GM23248 (cell line): ENCODE results near the gene OR8D2. TPM values are rescaled to one million over a fixed set of nuclear protein-coding genes. Genes with fewer than 3 reads are reported as not detected.

Experiments
- DNase-seq: peaks from one replicate; pipeline ENCODE4 v3.0.0-alpha.2; 2015
- H2AFZ ChIP-seq: fragments of 200-600 bp; sonication (generic); 2 replicates; pipeline ENCODE4 v1.6.1; 2016; ENCODE audit warnings: antibody characterized with exemption
- H3F3A ChIP-seq: fragments of 200-600 bp; sonication (generic); 2 replicates; pipeline ENCODE4 v1.6.1; 2016; ENCODE audit warnings: mild to moderate bottlenecking, antibody characterized with exemption, mixed run types; ENCODE audit not compliant: insufficient read depth
- H3K27ac ChIP-seq: fragments of 200-600 bp; sonication (generic); 2 replicates; pipeline ENCODE4 v1.5.1; 2016; ENCODE audit warnings: mild to moderate bottlenecking
- H3K27me3 ChIP-seq: fragments of 200-600 bp; sonication (generic); replicated peaks from 2 replicates; pipeline ENCODE4 v1.6.1; 2016; ENCODE audit warnings: mild to moderate bottlenecking; ENCODE audit not compliant: insufficient read depth
- H3K36me3 ChIP-seq: fragments of 200-600 bp; sonication (generic); 2 replicates; pipeline ENCODE4 v1.6.1; 2016; ENCODE audit warnings: low read depth, mild to moderate bottlenecking
- H3K4me1 ChIP-seq: fragments of 200-600 bp; sonication (generic); 2 replicates; pipeline ENCODE4 v1.6.1; 2016; ENCODE audit warnings: mild to moderate bottlenecking; ENCODE audit not compliant: insufficient read depth
- H3K4me2 ChIP-seq: fragments of 200-600 bp; sonication (generic); one replicate; pipeline ENCODE4 v1.6.1; 2016; ENCODE audit warnings: mild to moderate bottlenecking; ENCODE audit not compliant: unreplicated experiment
- H3K4me3 ChIP-seq: fragments of 200-600 bp; sonication (generic); 2 replicates; pipeline ENCODE4 v1.5.1; 2016; ENCODE audit warnings: mild to moderate bottlenecking
- H3K79me2 ChIP-seq: fragments of 200-600 bp; sonication (generic); 2 replicates; pipeline ENCODE4 v1.6.1; 2016; ENCODE audit warnings: mild to moderate bottlenecking; ENCODE audit not compliant: insufficient read depth
- H3K9ac ChIP-seq: fragments of 200-600 bp; sonication (generic); 2 replicates; pipeline ENCODE4 v1.6.1; 2016; ENCODE audit warnings: mild to moderate bottlenecking
- H3K9me2 ChIP-seq: fragments of 200-600 bp; sonication (generic); 2 replicates; pipeline ENCODE4 v1.6.1; 2016; ENCODE audit warnings: mixed run types, mild to moderate bottlenecking, moderate library complexity; ENCODE audit not compliant: insufficient read depth
- H3K9me3 ChIP-seq: fragments of 200-600 bp; sonication (generic); one replicate; pipeline ENCODE4 v1.6.1; 2017; ENCODE audit warnings: low read depth
- H4K20me1 ChIP-seq: fragments of 200-600 bp; sonication (generic); 2 replicates; pipeline ENCODE4 v1.6.0; 2016; ENCODE audit not compliant: insufficient read depth
- EZH2 ChIP-seq: fragments of 200-600 bp; sonication (generic); IDR thresholded peaks from 2 replicates; pipeline ENCODE4 v1.6.1; 2018; ENCODE audit warnings: antibody characterized with exemption, mild to moderate bottlenecking; ENCODE audit not compliant: insufficient read depth, poor library complexity, severe bottlenecking
- EZH2phosphoT487 ChIP-seq: fragments of 200-600 bp; sonication (generic); IDR thresholded peaks from 2 replicates; pipeline ENCODE4 v1.6.1; 2018; ENCODE audit warnings: antibody characterized with exemption, moderate library complexity, mild to moderate bottlenecking, low read depth; ENCODE audit not compliant: insufficient read depth
- WGBS, 2 experiments: methylation state at CpG; one replicate each; pipeline ENCODE4 v1.1.6; 2015 to 2017; ENCODE audit warnings: low lambda C conversion rate in 2 of 2, low coverage in 1 of 2; ENCODE audit errors: missing lambda C conversion rate in 2 of 2; 5-methylcytosine and 5-hydroxymethylcytosine counted together
- in situ Hi-C: fragments of 300-500 bp; cut with MboI; formaldehyde crosslinking; loops from 2 replicates; pipeline ENCODE4 v1.15.0; 2020
- polyA plus RNA-seq: library from polyadenylated mRNA; unstranded; fragments of >200 nt; fragmentation: Nextera tagmentation; extraction: Ambion mirVana; gene quantifications from 2 replicates; pipeline ENCODE4 v1.2.1, GENCODE V29; 2016
- total RNA-seq: library from RNA; depleted of rRNA; stranded (reverse); fragments of >200 nt; shearing (Covaris generic); gene quantifications from 2 replicates; pipeline ENCODE4 v1.2.3, GENCODE V29; 2014

Gene OR8D2
- total and polyA plus RNA-seq, 2 experiments from 2014 or later = not detected

DNA sequence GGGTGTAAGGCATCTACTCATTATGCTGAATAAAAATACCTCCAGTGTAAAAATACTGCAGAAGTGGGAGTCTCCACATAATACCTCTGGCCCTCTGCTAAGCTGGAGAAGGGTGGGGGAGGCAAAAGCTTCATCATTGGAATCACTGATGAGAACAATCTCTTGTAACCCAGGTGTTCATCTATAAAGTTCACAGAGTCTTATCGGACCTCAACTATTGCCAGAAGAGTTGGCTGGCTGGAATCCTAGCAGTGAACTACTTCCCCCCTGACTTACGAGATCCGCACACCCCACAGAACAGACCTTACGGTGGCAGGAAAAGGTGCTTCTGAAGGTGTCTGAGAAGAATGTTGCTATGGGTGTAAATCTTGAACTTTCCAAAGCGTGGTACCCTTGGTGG is 8.7 kb downstream of the OR8D2 start:
- peaks cover 25% of the 10 kb centered on the region; the same call in 1 of the 2 replicates for H3K27me3 ChIP-seq
- H3K9me2 ChIP-seq = no peaks in the 10 kb centered on the region
- no peaks in the 10 kb centered on the region for H4K20me1 ChIP-seq
- H3K27ac ChIP-seq = no peak overlapping the region
- 61 to 62% methylated on average over 5 of the region's 5 CpGs for WGBS, 2 experiments
- no peaks in the 10 kb centered on the region for H3K79me2 ChIP-seq
- no peak overlapping the region for H3K4me3 ChIP-seq
- H3K9ac ChIP-seq = no peak overlapping the region
- no peaks in the 10 kb centered on the region for H3F3A ChIP-seq
- H3K36me3 ChIP-seq = no peaks in the 10 kb centered on the region
- no peaks in the 10 kb centered on the region for H3K4me1 ChIP-seq
- no peak for DNase-seq
- in situ Hi-C loops = no loop called here
- H2AFZ ChIP-seq = no peak overlapping the region
- no peak for TF ChIP-seq EZH2phosphoT487
- no peak for TF ChIP-seq EZH2
- H3K4me2 ChIP-seq = no peak overlapping the region
- H3K9me3 ChIP-seq = no peaks in the 10 kb centered on the region

DNA sequence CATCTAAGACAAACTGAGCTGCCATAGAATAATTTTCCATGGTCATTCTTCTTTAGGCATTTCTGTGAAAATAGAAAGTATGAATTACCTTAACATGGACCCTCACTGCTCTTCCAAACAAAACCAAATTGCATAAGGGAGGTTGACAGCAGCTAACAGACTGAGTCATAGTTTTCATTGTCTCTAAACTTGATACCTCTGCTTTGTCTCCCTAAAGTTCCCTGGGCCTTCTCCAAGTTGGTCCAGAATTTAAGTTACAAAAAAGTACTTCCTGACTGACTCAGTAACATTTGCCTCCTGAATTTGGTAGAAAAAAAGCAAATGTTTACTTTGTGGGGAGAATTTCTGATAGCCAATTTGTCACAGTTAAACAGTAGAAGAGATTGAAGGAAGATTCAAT is 9.3 kb downstream of the OR8D2 start:
- TF ChIP-seq EZH2 (no peak), EZH2phosphoT487 (no peak)
- Histone ChIP-seq H3K9me2 (no peaks in the 10 kb centered on the region), H3K9ac (no peak overlapping the region), H3K9me3 (no peaks in the 10 kb centered on the region), H3K36me3 (no peaks in the 10 kb centered on the region), H4K20me1 (no peaks in the 10 kb centered on the region), H3K27ac (no peak overlapping the region), H3K4me3 (no peak overlapping the region), H3K4me1 (no peaks in the 10 kb centered on the region), H3K27me3 (peaks cover 25% of the 10 kb centered on the region; the same call in 1 of the 2 replicates), H3K79me2 (no peaks in the 10 kb centered on the region), H2AFZ (no peak overlapping the region), H3F3A (no peaks in the 10 kb centered on the region), H3K4me2 (no peak overlapping the region)
- DNase-seq = no peak
- in situ Hi-C loops = no loop called here

DNA sequence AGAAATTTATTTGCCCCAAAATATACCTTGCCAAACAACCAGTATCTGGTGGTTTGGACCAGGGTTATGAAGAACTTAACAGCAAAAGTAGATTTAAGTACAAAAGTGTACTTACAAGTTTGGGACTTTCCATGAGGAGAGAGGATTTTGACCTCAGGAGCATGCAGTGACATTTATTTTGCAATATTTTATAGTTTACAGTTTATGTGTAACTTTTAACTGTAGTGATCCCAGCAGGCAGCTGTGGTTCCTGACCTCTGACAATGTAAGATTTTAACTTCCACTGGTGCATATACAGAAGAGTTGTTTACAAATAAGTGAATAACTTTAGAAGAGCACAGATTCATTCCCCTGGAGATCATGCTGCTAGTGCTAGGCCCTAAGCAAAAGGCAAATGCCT is 12.9 kb downstream of the OR8D2 start:
- no peak for DNase-seq
- H3K36me3 ChIP-seq = no peaks in the 10 kb centered on the region
- H3K27ac ChIP-seq = no peak overlapping the region
- H3K9ac ChIP-seq = no peak overlapping the region
- H4K20me1 ChIP-seq = no peaks in the 10 kb centered on the region
- no peak overlapping the region for H2AFZ ChIP-seq
- in situ Hi-C loops = no loop called here
- TF ChIP-seq EZH2 = no peak
- peaks cover 38% of the 10 kb centered on the region for H3K27me3 ChIP-seq
- no peaks in the 10 kb centered on the region for H3K4me1 ChIP-seq
- H3F3A ChIP-seq = no peaks in the 10 kb centered on the region
- H3K79me2 ChIP-seq = no peaks in the 10 kb centered on the region
- H3K4me3 ChIP-seq = no peak overlapping the region
- H3K9me2 ChIP-seq = no peaks in the 10 kb centered on the region
- no peaks in the 10 kb centered on the region for H3K9me3 ChIP-seq
- H3K4me2 ChIP-seq = no peak overlapping the region

GRCh38 chr11:124302347-124303125 is 17.5 kb downstream of the OR8D2 start:
- H3K9me2 ChIP-seq = no peaks in the 10 kb centered on the region
- no peaks in the 10 kb centered on the region for H3K79me2 ChIP-seq
- no peaks in the 10 kb centered on the region for H3K9me3 ChIP-seq
- 51 to 52% methylated on average over 3 of the region's 3 CpGs for WGBS, 2 experiments
- no peak overlapping the region for H3K4me2 ChIP-seq
- H3F3A ChIP-seq = no peaks in the 10 kb centered on the region
- DNase-seq = peak; percentile 4
- H2AFZ ChIP-seq = no peak overlapping the region
- in situ Hi-C loops = no loop called here
- H4K20me1 ChIP-seq = no peaks in the 10 kb centered on the region
- 0 out of 2 replicates have a peak, but pooled peaks cover 8% of the 10 kb centered on the region for H3K4me1 ChIP-seq
- H3K4me3 ChIP-seq = no peak overlapping the region
- no peak overlapping the region for H3K9ac ChIP-seq
- TF ChIP-seq EZH2phosphoT487 (no peak), EZH2 (no peak)
- no peaks in the 10 kb centered on the region for H3K36me3 ChIP-seq
- peaks cover 25% of the 10 kb centered on the region for H3K27me3 ChIP-seq
- no peak overlapping the region for H3K27ac ChIP-seq

GRCh38 chr11:124301548-124301947 is 18.4 kb downstream of the OR8D2 start:
- Histone ChIP-seq H3K9me2 (no peaks in the 10 kb centered on the region), H3K36me3 (no peaks in the 10 kb centered on the region), H3K4me2 (no peak overlapping the region), H3K27me3 (peaks cover 20% of the 10 kb centered on the region), H3K9ac (no peak overlapping the region), H3K9me3 (no peaks in the 10 kb centered on the region), H3K4me3 (no peak overlapping the region), H3K27ac (no peak overlapping the region), H2AFZ (no peak overlapping the region), H4K20me1 (no peaks in the 10 kb centered on the region), H3F3A (no peaks in the 10 kb centered on the region), H3K4me1 (0 out of 2 replicates have a peak, but pooled peaks cover 9% of the 10 kb centered on the region), H3K79me2 (no peaks in the 10 kb centered on the region)
- WGBS, 2 experiments = 50 to 53% methylated on average over 3 of the region's 3 CpGs
- TF ChIP-seq EZH2 (no peak), EZH2phosphoT487 (no peak)
- in situ Hi-C loops = no loop called here
- DNase-seq = no peak
